H1 (cell line): ENCODE measurements around the gene PAWR. TPM values are rescaled to one million over a fixed set of nuclear protein-coding genes. Genes with fewer than 3 reads are reported as not detected.

Source experiments
- CBX5 ChIP-seq: fragments of 300-800, 300-1000 bp; sonication (generic); IDR thresholded peaks from 2 replicates; pipeline ENCODE4 v1.7.1; 2016; ENCODE audit warnings: antibody characterized with exemption, low read length, low read depth
- CEBPB ChIP-seq: IDR thresholded peaks from 2 replicates; pipeline ENCODE4 v1.6.1; 2012; ENCODE audit warnings: low read depth, low read length
- EGR1 ChIP-seq: IDR thresholded peaks from 2 replicates; pipeline ENCODE4 v1.6.1; 2011; ENCODE audit warnings: low read depth, low read length, borderline replicate concordance
- KDM4A ChIP-seq: IDR thresholded peaks from one replicate; pipeline ENCODE4 v1.7.1; 2012; ENCODE audit warnings: low read depth, mild to moderate bottlenecking, moderate library complexity, low read length, inconsistent platforms; ENCODE audit not compliant: severe bottlenecking
- RFX5 ChIP-seq: IDR thresholded peaks from 2 replicates; pipeline ENCODE4 v1.6.1; 2011; ENCODE audit warnings: low read depth, low read length, improper control_type of control experiment, borderline replicate concordance
- RXRA ChIP-seq: IDR thresholded peaks from 2 replicates; pipeline ENCODE4 v1.6.1; 2011; ENCODE audit warnings: low read depth, mild to moderate bottlenecking, low read length, moderate library complexity; ENCODE audit not compliant: insufficient read depth
- YY1 ChIP-seq: IDR thresholded peaks from 2 replicates; pipeline ENCODE4 v1.6.1; 2011; ENCODE audit warnings: low read depth, mild to moderate bottlenecking, low read length
- polyA plus RNA-seq, 7 experiments: library from polyadenylated mRNA; depleted of rRNA in 3 of 7; stranded (reverse) in 5 of 7; unstranded in 2 of 7; fragments of >200 nt in 5 of 7; fragments of 200-250 nt in 2 of 7; gene quantifications; 1 replicate in 5 of 7; 2 replicates in 1 of 7; 4 replicates in 1 of 7; pipeline versions ENCODE4 v1.2.1 to v1.2.3, GENCODE V29; 2011 to 2013; ENCODE audit warnings: missing spikeins in 2 of 7, mixed read lengths in 2 of 7
- total RNA-seq: library from RNA; stranded (reverse); fragmentation: NEBNext Ultra II Directional; extraction: Animal tissue kit (Norgen Biotek cat#: 25700); gene quantifications from 2 replicates; pipeline ENCODE4 v1.2.1, GENCODE V29; 2021
- TF ChIP-seq, protein P1 (sequence below), 3 experiments: IDR thresholded peaks; 1 replicate in 2 of 3; 2 replicates in 1 of 3; pipeline versions ENCODE4 v1.5.1 to v1.6.1; 2011; ENCODE audit warnings: low read length in 3 of 3, mild to moderate bottlenecking in 3 of 3, inconsistent platforms in 2 of 3, low read depth in 1 of 3, moderate library complexity in 1 of 3; ENCODE audit not compliant: insufficient read depth in 1 of 3; ENCODE audit errors: control extremely low read depth in 1 of 3
- TF ChIP-seq, protein P2 (sequence below): IDR thresholded peaks from 2 replicates; pipeline ENCODE4 v1.6.1; 2011; ENCODE audit warnings: low read length, improper control_type of control experiment

The PAWR gene
- total and polyA plus RNA-seq, 2 of the 8 experiments (the other 6 are each of a cell fraction or from before 2014, with no cell fraction given) = 28.3 to 327 TPM

DNA sequence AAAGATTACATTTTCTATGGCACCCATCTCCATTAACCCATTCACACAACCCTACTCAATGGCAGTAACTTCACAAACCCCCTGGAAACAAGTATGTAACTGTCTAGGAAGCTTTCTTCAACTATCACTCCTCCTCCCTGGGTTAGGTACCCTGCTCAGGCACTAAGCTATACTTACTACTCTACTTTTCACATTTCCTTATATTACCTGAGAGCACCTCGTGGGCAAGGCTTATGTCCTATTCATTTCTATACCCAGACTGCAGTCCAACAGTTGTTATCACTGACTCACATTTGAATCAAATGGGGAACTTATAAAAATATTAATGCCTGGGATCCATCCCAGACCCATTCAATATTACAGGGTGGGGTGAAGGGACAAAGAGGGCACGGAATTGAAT, 4.6 kb downstream of the PAWR start (continued):
- TF ChIP-seq, protein P1, sequence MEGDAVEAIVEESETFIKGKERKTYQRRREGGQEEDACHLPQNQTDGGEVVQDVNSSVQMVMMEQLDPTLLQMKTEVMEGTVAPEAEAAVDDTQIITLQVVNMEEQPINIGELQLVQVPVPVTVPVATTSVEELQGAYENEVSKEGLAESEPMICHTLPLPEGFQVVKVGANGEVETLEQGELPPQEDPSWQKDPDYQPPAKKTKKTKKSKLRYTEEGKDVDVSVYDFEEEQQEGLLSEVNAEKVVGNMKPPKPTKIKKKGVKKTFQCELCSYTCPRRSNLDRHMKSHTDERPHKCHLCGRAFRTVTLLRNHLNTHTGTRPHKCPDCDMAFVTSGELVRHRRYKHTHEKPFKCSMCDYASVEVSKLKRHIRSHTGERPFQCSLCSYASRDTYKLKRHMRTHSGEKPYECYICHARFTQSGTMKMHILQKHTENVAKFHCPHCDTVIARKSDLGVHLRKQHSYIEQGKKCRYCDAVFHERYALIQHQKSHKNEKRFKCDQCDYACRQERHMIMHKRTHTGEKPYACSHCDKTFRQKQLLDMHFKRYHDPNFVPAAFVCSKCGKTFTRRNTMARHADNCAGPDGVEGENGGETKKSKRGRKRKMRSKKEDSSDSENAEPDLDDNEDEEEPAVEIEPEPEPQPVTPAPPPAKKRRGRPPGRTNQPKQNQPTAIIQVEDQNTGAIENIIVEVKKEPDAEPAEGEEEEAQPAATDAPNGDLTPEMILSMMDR (IDR thresholded peaks at IDR 0.05; ENCODE audit: control extremely low read depth in 1 of 3, insufficient read depth in 1 of 3, low read depth in 1 of 3, low read length in 3 of 3) = no peak
- TF ChIP-seq KDM4A (no peak), YY1 (no peak), CEBPB (no peak), EGR1 (no peak), RXRA (no peak), RFX5 (no peak), CBX5 (no peak)
- TF ChIP-seq, protein P2, sequence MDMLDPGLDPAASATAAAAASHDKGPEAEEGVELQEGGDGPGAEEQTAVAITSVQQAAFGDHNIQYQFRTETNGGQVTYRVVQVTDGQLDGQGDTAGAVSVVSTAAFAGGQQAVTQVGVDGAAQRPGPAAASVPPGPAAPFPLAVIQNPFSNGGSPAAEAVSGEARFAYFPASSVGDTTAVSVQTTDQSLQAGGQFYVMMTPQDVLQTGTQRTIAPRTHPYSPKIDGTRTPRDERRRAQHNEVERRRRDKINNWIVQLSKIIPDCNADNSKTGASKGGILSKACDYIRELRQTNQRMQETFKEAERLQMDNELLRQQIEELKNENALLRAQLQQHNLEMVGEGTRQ = no peak
- TF ChIP-seq, all 59 proteins: peak for 0
